Rectal smooth muscle tissue (tissue), 1 donor: ENCODE results near the gene ALDH18A1.

Experiments
- H3K27ac ChIP-seq: one replicate; pipeline ENCODE4 v1.7.0; 2013; ENCODE audit warnings: low read depth, low read length, inconsistent platforms
- H3K27me3 ChIP-seq: one replicate; pipeline ENCODE4 v1.7.0; 2013; ENCODE audit warnings: low read length; ENCODE audit not compliant: control insufficient read depth, insufficient read depth
- H3K36me3 ChIP-seq: one replicate; pipeline ENCODE4 v1.7.0; 2013; ENCODE audit warnings: low read length; ENCODE audit not compliant: control insufficient read depth, insufficient read depth
- H3K4me1 ChIP-seq: one replicate; pipeline ENCODE4 v1.7.0; 2013; ENCODE audit warnings: low read length; ENCODE audit not compliant: control insufficient read depth, insufficient read depth
- H3K4me3 ChIP-seq: one replicate; pipeline ENCODE4 v1.7.0; 2013; ENCODE audit warnings: low read length
- H3K9ac ChIP-seq: one replicate; pipeline ENCODE4 v1.7.0; 2013; ENCODE audit warnings: low read length

The ALDH18A1 gene

GRCh38 chr10:95664543-95664942 lies 8.0 kb upstream of the ALDH18A1 start:
- no peak overlapping the region for H3K4me3 ChIP-seq
- no peaks in the 10 kb centered on the region for H3K36me3 ChIP-seq
- no peak overlapping the region for H3K9ac ChIP-seq
- H3K4me1 ChIP-seq, result peaks cover 12% of the 10 kb centered on the region
- H3K27me3 ChIP-seq, result no peaks in the 10 kb centered on the region
- H3K27ac ChIP-seq, result peak overlapping the region; percentile 60

GRCh38 chr10:95663496-95663895 lies 7.0 kb upstream of the ALDH18A1 start:
- H3K4me3 ChIP-seq, result no peak overlapping the region
- H3K27me3 ChIP-seq, result no peaks in the 10 kb centered on the region
- H3K27ac ChIP-seq, result no peak overlapping the region
- no peak overlapping the region for H3K9ac ChIP-seq
- no peaks in the 10 kb centered on the region for H3K36me3 ChIP-seq
- H3K4me1 ChIP-seq, result peaks cover 12% of the 10 kb centered on the region

- peaks cover 14% of the 10 kb centered on the region for H3K4me1 ChIP-seq
- no peaks in the 10 kb centered on the region for H3K36me3 ChIP-seq
- no peak overlapping the region for H3K27ac ChIP-seq
- no peak overlapping the region for H3K9ac ChIP-seq
- H3K27me3 ChIP-seq, result no peaks in the 10 kb centered on the region
- no peak overlapping the region for H3K4me3 ChIP-seq
These were observed 5.3 kb upstream of the ALDH18A1 start for GRCh38 chr10:95661818-95662217.

GRCh38 chr10:95660283-95660682 lies 3.8 kb upstream of the ALDH18A1 start:
- Histone ChIP-seq H3K9ac (no peak overlapping the region), H3K36me3 (no peaks in the 10 kb centered on the region), H3K4me1 (peaks cover 14% of the 10 kb centered on the region), H3K27me3 (no peaks in the 10 kb centered on the region), H3K27ac (no peak overlapping the region), H3K4me3 (no peak overlapping the region)

GRCh38 chr10:95657250-95657649 lies 739 bp upstream of the ALDH18A1 start:
- H3K9ac ChIP-seq, result peak overlapping the region; percentile 13
- peak overlapping the region; percentile 91 for H3K4me3 ChIP-seq
- H3K27me3 ChIP-seq, result no peaks in the 10 kb centered on the region
- peaks cover 2% of the 10 kb centered on the region for H3K4me1 ChIP-seq
- H3K36me3 ChIP-seq, result no peaks in the 10 kb centered on the region
- no peak overlapping the region for H3K27ac ChIP-seq

- no peaks in the 10 kb centered on the region for H3K27me3 ChIP-seq
- H3K9ac ChIP-seq, result peak overlapping the region; percentile 20
- peaks cover 4% of the 10 kb centered on the region for H3K36me3 ChIP-seq
- no peak overlapping the region for H3K27ac ChIP-seq
- H3K4me1 ChIP-seq, result peaks cover 2% of the 10 kb centered on the region
- peak overlapping the region; percentile 91 for H3K4me3 ChIP-seq
These were observed 780 bp downstream of the ALDH18A1 start for GRCh38 chr10:95655571-95656290.

GRCh38 chr10:95653895-95654294 lies 2.6 kb downstream of the ALDH18A1 start:
- Histone ChIP-seq H3K27ac (no peak overlapping the region), H3K9ac (no peak overlapping the region), H3K36me3 (peaks cover 4% of the 10 kb centered on the region), H3K27me3 (no peaks in the 10 kb centered on the region), H3K4me1 (peaks cover 2% of the 10 kb centered on the region), H3K4me3 (no peak overlapping the region)

GRCh38 chr10:95651346-95652060 lies 5.0 kb downstream of the ALDH18A1 start:
- Histone ChIP-seq H3K27ac (no peak overlapping the region), H3K4me3 (no peak overlapping the region), H3K36me3 (peaks cover 4% of the 10 kb centered on the region), H3K9ac (no peak overlapping the region), H3K4me1 (no peaks in the 10 kb centered on the region), H3K27me3 (no peaks in the 10 kb centered on the region)

- no peak overlapping the region for H3K27ac ChIP-seq
- no peak overlapping the region for H3K9ac ChIP-seq
- H3K36me3 ChIP-seq, result peaks cover 4% of the 10 kb centered on the region
- no peaks in the 10 kb centered on the region for H3K4me1 ChIP-seq
- no peaks in the 10 kb centered on the region for H3K27me3 ChIP-seq
- no peak overlapping the region for H3K4me3 ChIP-seq
These were observed 6.3 kb downstream of the ALDH18A1 start for GRCh38 chr10:95650232-95650631.

- Histone ChIP-seq H3K4me1 (no peaks in the 10 kb centered on the region), H3K27me3 (no peaks in the 10 kb centered on the region), H3K27ac (no peak overlapping the region), H3K9ac (no peak overlapping the region), H3K36me3 (peaks cover 4% of the 10 kb centered on the region), H3K4me3 (no peak overlapping the region)
These were observed 8.4 kb downstream of the ALDH18A1 start for GRCh38 chr10:95648138-95648537.

- Histone ChIP-seq H3K27ac (no peak overlapping the region), H3K4me1 (no peaks in the 10 kb centered on the region), H3K9ac (no peak overlapping the region), H3K27me3 (no peaks in the 10 kb centered on the region), H3K4me3 (no peak overlapping the region), H3K36me3 (peaks cover 11% of the 10 kb centered on the region)
These were observed 10.4 kb downstream of the ALDH18A1 start for GRCh38 chr10:95646160-95646559.

- peaks cover 15% of the 10 kb centered on the region for H3K36me3 ChIP-seq
- no peak overlapping the region for H3K9ac ChIP-seq
- H3K27ac ChIP-seq, result no peak overlapping the region
These were observed 11.6 kb downstream of the ALDH18A1 start for GRCh38 chr10:95644901-95645300.

GRCh38 chr10:95640891-95641315 lies 15.6 kb downstream of the ALDH18A1 start:
- Histone ChIP-seq H3K9ac (no peak overlapping the region), H3K27ac (no peak overlapping the region), H3K27me3 (no peaks in the 10 kb centered on the region), H3K4me1 (no peaks in the 10 kb centered on the region), H3K4me3 (no peak overlapping the region), H3K36me3 (peaks cover 31% of the 10 kb centered on the region)

More at GRCh38 chr10:95644901-95645300, 11.6 kb downstream of the ALDH18A1 start:
- Histone ChIP-seq H3K27me3 (no peaks in the 10 kb centered on the region), H3K4me1 (no peaks in the 10 kb centered on the region), H3K4me3 (no peak overlapping the region)
